GM18517 (cell line): ENCODE data around the gene GABRR3.

ENCODE experiments used
- ATAC-seq: cut with Tn5 transposase; IDR thresholded peaks from one replicate; pipeline ENCODE4 v1.9.1; 2021; ENCODE audit warnings: mild to moderate bottlenecking, moderate library complexity; ENCODE audit not compliant: unreplicated experiment

Gene GABRR3

GRCh38 chr3:97992547-97993173, 42.5 kb downstream of the GABRR3 start:
- ATAC-seq, result no peak

DNA sequence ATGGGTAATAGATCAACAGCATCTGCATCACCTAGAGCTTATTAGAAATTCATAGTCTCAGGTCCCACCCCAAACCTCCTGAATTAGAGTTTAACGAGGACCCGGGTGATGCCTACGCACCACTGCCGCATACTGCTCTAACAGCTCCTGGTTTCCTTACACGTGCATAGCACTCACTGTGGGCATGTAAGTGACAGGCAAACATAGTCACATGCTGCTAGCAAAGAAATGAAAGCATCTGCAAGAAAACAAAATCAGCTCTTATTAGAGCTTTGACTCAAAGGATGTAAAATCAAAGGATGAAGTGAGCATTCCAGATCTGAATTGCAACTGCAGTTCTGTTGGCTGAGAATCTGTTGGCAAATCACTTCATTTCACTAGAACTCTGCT, 43.8 kb downstream of the GABRR3 start:
- no peak for ATAC-seq

- no peak for ATAC-seq
Measured at GRCh38 chr3:97990624-97991292, 44.4 kb downstream of the GABRR3 start.

DNA sequence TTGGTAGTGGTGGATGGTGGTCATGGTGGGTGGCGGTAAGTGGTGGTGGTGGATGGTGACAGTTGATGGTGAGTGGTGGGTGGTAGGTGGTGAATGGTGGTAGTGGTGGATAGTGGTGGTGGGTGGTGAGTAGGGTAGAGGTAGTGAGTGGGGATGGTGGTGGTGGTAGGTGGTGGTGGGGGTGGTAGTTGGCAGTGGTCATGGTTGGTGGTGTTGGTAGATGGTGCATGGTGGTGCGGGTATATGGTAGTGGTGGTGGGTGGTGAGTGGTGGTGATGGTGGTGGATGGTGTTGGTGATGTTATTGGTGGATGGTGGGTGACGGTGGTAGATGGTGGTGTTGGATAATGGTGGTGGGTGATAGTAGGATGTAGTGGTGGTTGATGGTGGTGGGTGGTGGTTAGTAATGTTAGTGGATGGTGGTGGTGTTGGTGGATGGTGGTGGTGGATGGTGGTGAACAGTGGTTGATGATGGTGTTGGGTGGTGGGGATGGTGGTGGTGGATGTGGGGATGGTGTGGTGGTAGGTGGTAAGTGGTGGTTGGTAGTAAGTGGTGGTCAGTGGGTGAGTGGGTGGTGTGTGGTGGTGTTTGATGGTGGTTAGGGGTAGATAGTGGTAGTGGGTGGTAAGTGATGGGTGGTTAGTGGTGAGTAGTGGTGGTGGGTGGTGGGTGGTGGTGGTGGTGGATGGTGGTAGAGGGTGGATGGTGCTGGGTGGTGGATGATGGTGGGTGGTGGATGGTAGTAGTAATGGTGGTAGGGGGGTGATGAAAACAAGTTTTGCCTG, 46.1 kb downstream of the GABRR3 start:
- ATAC-seq, result no peak

GRCh38 chr3:97987306-97987705, 47.8 kb downstream of the GABRR3 start:
- ATAC-seq, result no peak

- ATAC-seq, result no peak
Measured at GRCh38 chr3:97983933-97984491, 51.1 kb downstream of the GABRR3 start.

DNA sequence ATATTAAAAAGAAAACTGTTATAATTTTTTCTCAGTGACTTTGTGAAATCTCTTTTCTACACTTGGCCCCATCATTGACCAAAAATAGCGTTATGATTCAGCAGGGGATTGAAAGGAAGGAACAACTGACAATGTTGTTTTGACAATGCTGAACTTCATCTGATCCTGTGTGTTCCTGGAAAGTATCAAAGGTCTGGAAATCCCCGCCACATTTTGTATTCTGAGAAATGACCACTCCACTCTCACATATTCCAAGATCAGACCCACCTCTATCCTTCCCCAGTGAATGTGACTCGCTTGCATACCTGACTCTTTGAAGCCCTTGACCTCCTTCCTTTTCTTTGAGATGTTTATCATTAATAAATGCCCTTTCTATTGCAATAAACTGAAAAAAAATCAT, 53.2 kb downstream of the GABRR3 start:
- ATAC-seq, result no peak

GRCh38 chr3:97979610-97980009, 55.5 kb downstream of the GABRR3 start:
- no peak for ATAC-seq

GRCh38 chr3:97975466-97975865, 59.6 kb downstream of the GABRR3 start:
- no peak for ATAC-seq

DNA sequence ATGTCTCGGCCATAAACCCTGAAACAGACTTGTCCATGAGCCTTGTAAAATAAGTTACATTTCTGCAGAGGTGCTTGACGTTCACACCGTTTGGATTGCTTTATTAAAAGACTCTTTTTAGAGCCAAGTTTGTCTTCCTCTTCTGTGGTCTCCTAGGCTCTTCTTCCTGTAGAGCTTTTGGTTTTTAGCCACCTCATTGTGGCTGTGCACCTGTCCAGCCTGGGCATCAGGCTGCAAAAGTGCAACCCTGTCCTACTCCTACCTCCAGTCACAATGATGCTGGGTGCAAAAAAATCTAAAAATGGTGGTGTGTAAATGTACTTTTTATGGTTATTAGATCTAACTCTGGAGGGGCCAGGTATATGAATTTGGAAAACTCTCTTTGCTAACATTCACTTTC, 60.1 kb downstream of the GABRR3 start:
- ATAC-seq, result no peak

DNA sequence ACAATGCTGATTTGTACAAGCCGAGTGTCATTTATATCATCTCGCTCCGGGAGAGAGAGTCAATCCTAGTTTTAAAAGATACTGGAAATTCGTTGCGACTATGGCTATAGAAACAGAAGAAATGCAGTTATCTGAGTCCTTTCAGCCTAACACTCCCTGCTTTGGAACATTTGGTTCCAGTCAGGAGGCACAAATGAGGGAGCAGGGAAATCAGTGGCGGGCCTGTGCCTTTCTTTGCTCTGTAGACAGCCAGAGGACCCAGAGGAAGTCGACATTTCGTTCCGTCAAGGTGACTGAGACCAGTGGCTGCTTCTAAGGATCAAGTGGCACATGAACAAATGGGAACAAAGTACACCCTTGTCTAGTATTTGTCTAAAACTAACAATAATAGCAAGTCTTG, 62.1 kb downstream of the GABRR3 start:
- ATAC-seq, result no peak

GRCh38 chr3:97971679-97972567, 63.2 kb downstream of the GABRR3 start, which contains the start of gene RIOX2:
RIOX2 (minus strand) TSS chr3:97972431; CDS start chr3:97967593, 4,838 bp downstream.
- ATAC-seq, result peak; percentile 81

DNA sequence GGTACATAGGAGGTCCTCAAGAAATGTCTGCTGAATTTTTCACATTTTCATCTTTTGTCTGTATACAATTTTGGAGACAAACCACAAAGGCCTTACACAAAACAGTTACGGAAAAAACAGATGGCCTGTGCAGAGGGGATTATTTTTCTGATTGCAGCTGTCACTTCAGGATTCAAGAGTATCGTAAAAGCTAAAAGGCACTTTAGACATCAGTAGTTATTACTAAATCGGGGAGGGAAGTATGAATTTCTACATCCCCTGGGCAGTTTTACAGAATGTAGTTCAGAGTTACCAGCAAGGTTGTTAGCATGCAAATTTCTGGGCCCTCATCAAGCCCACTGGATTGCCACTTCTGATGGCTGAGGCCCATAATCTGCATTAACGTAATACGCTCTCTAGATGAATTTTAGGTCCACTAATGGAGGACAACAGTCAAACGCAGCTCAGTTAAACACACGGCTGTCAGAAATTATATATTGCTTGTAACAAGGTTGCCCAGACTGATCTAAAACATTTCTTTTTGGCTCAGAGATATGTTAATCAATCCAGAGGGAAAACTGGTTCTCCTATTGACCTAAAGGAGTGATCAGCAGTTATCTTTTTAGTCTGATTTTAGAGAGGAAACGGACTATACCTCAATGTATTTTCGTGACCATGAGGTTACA, 64.0 kb downstream of the GABRR3 start:
- ATAC-seq, result no peak

DNA sequence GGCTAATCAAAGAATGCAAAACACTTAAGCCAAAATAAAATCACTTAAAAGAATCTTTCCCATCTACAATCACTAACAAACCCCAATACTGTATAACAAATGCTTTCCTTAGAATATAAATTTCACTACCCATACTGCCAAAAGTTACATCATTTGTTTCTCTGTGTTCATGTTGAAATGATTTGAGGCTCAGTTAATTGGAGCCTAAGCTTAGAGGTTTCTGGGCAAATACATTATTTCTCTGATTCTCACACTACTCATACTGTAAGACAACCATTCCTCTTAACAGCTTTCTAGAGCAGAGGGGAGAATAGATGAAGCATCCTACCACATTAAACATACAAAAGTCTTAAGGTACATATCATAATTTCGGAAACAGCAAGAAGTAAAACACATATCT, 65.0 kb downstream of the GABRR3 start:
- no peak for ATAC-seq

DNA sequence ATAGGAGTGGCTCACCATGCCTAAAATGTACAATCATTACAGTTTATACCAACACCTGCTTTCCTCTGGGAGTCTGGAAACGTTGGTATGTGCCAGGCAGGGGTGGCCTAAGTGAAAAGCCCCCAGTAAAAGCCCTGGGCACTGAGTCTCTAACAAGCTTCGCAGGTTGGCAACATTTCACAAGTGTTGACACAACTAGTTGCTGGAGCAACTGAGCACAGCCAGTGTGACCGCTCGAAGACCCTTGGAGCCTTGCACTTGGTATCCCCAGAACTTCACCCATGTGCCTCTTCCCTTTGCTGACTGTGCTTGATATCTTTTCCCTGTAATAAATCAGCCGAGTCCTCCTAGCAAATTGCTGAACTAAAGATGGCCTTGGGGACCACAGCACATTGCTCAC, 65.6 kb downstream of the GABRR3 start:
- ATAC-seq, result no peak

GRCh38 chr3:97968376-97968775, 66.7 kb downstream of the GABRR3 start:
- ATAC-seq, result no peak

- no peak for ATAC-seq
Measured at GRCh38 chr3:97967966-97968365, 67.1 kb downstream of the GABRR3 start.

DNA sequence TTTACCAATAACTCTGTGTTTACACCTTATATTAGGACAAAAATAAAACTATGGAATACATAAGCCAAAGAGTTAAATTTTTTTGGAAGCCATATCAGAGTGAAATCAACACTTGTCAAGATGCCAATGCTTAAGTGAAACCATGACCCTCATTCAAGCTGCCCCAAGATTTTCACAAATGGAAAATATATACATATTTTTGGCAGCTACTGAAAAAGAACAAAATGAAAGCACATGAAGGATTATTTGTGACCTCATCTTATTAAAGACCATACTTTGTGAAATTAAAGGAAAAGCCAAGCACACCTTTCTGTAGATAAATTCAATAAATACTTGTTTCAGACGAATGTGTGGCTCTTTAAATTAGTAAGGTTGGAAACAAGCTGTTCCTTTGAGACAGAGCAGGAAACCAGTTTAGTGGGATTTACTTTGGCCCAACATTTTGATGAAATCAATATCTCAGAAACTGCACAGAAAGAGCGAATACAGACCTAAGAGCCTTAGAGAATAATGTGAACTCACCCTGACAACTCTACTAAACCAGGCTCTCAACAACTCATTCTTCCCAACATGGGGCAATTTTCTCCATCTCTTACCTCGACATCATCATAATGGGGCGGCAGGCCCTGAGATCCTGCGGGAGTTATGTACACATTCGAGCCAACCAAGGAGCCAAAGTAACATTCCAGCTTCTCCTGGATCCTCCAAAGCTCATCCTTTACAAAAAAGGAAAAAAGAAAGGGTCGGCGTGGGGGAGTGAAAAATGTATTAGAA, 73.9 kb downstream of the GABRR3 start:
- ATAC-seq, result no peak

GRCh38 chr3:97960551-97960950, 74.6 kb downstream of the GABRR3 start:
- no peak for ATAC-seq
